Ascending aorta (tissue), 2 donors: ENCODE measurements around the gene MCM5. TPM values are rescaled to one million over a fixed set of nuclear protein-coding genes. Genes with fewer than 3 reads are reported as not detected.

Source experiments
- DNase-seq, 2 donors: peaks; one replicate each; pipeline ENCODE4 v3.0.0-alpha.2; 2019; ENCODE audit warnings: low spot score in 2 of 2
- H3K27ac ChIP-seq, 2 donors: fragments of 200-600 bp; sonication (generic); one replicate each; pipeline ENCODE4 v1.5.1; 2016 to 2017; ENCODE audit warnings: mild to moderate bottlenecking in 1 of 2
- H3K27me3 ChIP-seq: fragments of 200-600 bp; sonication (generic); one replicate; pipeline ENCODE4 v1.5.1; 2017
- H3K36me3 ChIP-seq, 2 donors: fragments of 200-600 bp; sonication (generic); one replicate each; pipeline ENCODE4 v1.5.1; 2016
- H3K4me1 ChIP-seq, 2 donors: fragments of 200-600 bp; sonication (generic); one replicate each; pipeline ENCODE4 v1.5.1; 2016 to 2017; ENCODE audit warnings: mild to moderate bottlenecking in 1 of 2
- H3K4me3 ChIP-seq, 2 donors: fragments of 200-600 bp; sonication (generic); one replicate each; pipeline ENCODE4 v1.5.1; 2016 to 2017; ENCODE audit warnings: mild to moderate bottlenecking in 1 of 2
- H3K9me3 ChIP-seq, 2 donors: fragments of 200-600 bp; sonication (generic); one replicate each; pipeline ENCODE4 v1.5.1; 2016
- intact Hi-C: fragments of 100-400 bp; cut with DNase I; formaldehyde crosslinking; loops from one replicate; pipeline ENCODE4 v1.15.1; 2023
- total RNA-seq: library from RNA; depleted of rRNA; stranded (reverse); fragments of >200 nt; gene quantifications from one replicate; pipeline ENCODE4 v1.1.0, GENCODE V29; 2016
- TF ChIP-seq, protein P1 (sequence below), 3 experiments: fragments of 200-600 bp in 2 of 3; fragments of 450-650 bp in 1 of 3; sonication (generic) in 2 of 3; IDR thresholded peaks; one replicate each; pipeline ENCODE4 v1.5.1; 2016 to 2019; ENCODE audit warnings: antibody characterized with exemption in 3 of 3, mild to moderate bottlenecking in 1 of 3, moderate library complexity in 1 of 3

MCM5 gene
- total RNA-seq, 1 donor from 2014 or later: 31.1 TPM

DNA sequence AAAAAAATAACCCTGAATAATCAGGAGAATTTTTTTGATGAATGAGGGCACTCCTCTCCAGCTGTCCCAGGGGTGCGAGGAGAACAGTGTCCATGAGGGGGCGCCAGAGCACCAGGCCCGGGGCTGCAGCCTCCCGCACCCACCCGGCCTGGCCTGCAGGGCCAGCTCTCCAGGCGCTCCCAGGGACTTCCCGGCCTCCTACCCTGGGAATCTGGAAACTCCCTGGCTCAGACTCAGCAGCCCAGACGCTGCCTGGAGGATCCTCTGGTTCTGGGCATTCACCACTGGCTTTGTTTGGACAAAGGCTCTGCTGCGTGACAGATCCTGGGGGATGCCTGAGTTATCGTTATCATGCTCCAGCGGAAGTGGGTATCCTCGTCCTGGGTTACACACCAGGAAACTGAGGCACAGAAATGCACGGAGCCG is 31.0 kb downstream of the MCM5 start:
- Histone ChIP-seq H3K4me3 (no peak overlapping the region), H3K4me1 (peaks cover 0 to 7% of the 10 kb centered on the region in 2 donors), H3K27ac (peak overlapping the region in 1 of 2 donors; percentile 3), H3K36me3 (peaks cover 0 to 16% of the 10 kb centered on the region in 2 donors), H3K9me3 (peaks cover 9 to 10% of the 10 kb centered on the region in 2 donors), H3K27me3 (no peaks in the 10 kb centered on the region)
- DNase-seq: peak; percentile 29 to 90
- TF ChIP-seq, protein P1, sequence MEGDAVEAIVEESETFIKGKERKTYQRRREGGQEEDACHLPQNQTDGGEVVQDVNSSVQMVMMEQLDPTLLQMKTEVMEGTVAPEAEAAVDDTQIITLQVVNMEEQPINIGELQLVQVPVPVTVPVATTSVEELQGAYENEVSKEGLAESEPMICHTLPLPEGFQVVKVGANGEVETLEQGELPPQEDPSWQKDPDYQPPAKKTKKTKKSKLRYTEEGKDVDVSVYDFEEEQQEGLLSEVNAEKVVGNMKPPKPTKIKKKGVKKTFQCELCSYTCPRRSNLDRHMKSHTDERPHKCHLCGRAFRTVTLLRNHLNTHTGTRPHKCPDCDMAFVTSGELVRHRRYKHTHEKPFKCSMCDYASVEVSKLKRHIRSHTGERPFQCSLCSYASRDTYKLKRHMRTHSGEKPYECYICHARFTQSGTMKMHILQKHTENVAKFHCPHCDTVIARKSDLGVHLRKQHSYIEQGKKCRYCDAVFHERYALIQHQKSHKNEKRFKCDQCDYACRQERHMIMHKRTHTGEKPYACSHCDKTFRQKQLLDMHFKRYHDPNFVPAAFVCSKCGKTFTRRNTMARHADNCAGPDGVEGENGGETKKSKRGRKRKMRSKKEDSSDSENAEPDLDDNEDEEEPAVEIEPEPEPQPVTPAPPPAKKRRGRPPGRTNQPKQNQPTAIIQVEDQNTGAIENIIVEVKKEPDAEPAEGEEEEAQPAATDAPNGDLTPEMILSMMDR (IDR thresholded peaks at IDR 0.05): peak; percentile 95 to 97 (median 96)
- intact Hi-C loops: loop anchor here (1.0 to 10.0 kb wide), 2 partner anchors 152 to 694 kb away; no protein-coding TSS in a partner anchor

DNA sequence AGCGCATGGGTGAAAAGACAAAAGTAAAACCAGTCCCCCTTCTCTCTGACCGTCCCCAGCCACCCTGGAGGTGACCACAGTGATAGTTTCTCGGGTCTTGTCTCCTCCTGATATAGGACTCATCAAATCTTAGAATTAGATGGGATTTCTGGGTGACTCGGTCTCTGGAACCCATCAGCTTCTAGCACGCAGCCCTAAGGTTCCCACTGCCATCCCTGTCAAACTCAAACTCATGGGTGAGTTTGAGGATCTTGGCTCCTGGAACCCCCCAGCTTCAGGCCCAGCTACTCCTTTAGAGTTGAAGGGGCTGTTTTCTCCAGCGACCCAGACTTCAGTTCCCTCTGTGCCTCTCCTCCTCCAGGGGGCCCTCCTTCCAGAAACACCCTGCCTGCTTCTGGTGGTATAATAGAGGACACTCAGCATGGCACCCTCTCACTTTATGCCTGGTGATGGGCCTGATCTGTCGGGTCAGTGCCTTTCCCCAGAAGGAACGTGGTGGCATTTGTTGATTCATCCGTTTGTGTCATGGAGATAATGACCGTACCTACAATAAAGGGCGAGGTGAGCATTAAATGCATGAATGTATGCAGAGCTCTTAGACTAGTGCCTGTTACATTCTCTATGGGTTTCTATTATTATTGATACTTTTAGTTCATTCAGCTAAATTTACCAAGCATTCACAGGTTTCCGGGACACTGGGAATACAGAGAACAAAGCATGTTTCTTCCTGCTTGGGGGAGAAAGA is 31.7 kb downstream of the MCM5 start:
- intact Hi-C loops: loop anchor here (10.0 kb wide), 1 partner anchor 693 kb away; no protein-coding TSS in a partner anchor
- peak overlapping the region in 1 of 2 donors; percentile 3 for H3K27ac ChIP-seq

DNA sequence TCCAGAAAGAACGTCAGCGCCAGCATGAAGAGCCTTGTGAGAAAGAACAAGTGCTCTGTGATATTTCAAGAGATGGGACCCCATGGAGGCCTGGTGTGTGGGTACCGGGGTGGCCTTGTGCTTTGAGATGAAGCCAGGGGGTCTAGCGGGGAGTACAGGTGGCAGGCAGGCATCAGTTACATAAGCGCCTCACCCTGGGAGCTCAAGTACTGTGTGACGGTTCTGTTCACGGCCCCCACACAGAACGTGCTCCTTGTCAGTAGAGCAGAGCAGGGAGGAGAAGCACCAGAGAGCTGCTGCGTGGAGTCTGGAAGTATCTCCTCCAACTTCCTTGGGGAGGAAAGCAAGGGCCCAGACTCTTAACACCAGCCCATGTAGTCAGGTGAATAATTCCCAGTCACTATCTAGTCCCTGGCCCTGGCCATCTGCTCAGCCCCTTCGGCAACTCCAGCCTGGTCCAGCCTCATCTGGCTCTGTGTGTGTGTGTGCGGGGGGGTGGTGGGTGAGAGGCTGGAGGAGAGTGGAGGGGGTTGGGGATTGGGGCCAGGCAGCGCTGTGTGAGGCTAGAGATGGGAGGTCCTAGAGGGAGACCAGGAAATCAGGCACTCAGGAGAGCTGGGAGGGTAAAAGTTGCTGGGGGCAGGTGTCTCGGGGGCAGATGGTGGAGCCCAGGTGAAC is 32.4 kb downstream of the MCM5 start:
- H3K4me1 ChIP-seq: peaks cover 0 to 7% of the 10 kb centered on the region in 2 donors
- no peaks in the 10 kb centered on the region for H3K27me3 ChIP-seq
- no peak for DNase-seq
- no peak overlapping the region for H3K27ac ChIP-seq
- peaks cover 0 to 8% of the 10 kb centered on the region in 2 donors for H3K36me3 ChIP-seq
- peaks cover 9 to 10% of the 10 kb centered on the region in 2 donors for H3K9me3 ChIP-seq
- H3K4me3 ChIP-seq: no peak overlapping the region
- TF ChIP-seq, protein P1 (IDR thresholded peaks at IDR 0.05): no peak
- intact Hi-C loops: loop anchor here (10.0 kb wide), 1 partner anchor 692 kb away; no protein-coding TSS in a partner anchor

More for the DNA sequence above, 31.7 kb downstream of the MCM5 start:
- Histone ChIP-seq H3K9me3 (peaks cover 9 to 10% of the 10 kb centered on the region in 2 donors), H3K4me1 (peaks cover 0 to 7% of the 10 kb centered on the region in 2 donors), H3K27me3 (no peaks in the 10 kb centered on the region), H3K4me3 (no peak overlapping the region), H3K36me3 (peaks cover 0 to 10% of the 10 kb centered on the region in 2 donors)
- no peak for DNase-seq
- TF ChIP-seq, protein P1 (IDR thresholded peaks at IDR 0.05): no peak

DNA sequence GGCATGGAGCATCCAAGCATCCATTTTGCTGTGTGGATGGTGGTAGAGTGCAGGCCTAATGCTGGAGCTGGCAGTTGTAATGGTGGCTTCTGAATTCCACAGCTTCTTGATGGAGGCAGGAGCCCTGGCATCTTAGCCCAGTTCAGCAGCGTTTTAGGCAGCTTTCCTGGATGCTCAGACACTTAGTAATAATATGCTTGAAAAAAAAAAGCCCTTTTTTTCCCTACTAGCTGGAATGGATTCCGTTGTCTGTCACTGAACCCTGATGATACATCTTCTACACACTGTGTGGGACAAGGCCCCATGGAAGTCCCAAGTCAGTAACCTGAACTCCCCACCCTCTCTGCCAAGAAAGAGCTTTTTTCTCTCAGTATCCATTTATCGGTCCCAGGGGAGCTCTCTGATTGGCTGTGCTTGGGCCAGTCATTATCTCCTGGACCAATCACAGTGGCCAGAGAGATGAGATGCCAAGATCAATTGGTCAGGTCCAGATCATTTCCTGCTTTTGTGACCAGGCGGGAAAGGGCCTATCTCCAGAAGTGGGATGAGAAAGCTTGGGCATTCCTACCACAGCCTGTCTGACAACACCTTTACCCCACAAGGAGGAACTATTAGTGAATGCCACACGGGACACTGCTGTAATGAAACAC is 34.2 kb downstream of the MCM5 start:
- intact Hi-C loops: loop anchor here (10.0 kb wide), 1 partner anchor 691 kb away; no protein-coding TSS in a partner anchor

More for the DNA sequence above, 34.2 kb downstream of the MCM5 start:
- no peak overlapping the region for H3K4me3 ChIP-seq
- H3K27ac ChIP-seq: no peak overlapping the region
- peaks cover 0 to 8% of the 10 kb centered on the region in 2 donors for H3K36me3 ChIP-seq
- H3K27me3 ChIP-seq: no peaks in the 10 kb centered on the region
- DNase-seq: no peak
- H3K9me3 ChIP-seq: peaks cover 9 to 10% of the 10 kb centered on the region in 2 donors
- H3K4me1 ChIP-seq: peaks cover 0 to 7% of the 10 kb centered on the region in 2 donors
- TF ChIP-seq, protein P1 (IDR thresholded peaks at IDR 0.05): no peak
